ENCODE measurements around the gene KCNS1. TPM values are rescaled to one million over a fixed set of nuclear protein-coding genes. Genes with fewer than 3 reads are reported as not detected.
A peak's percentile ranks its signal among the peaks of the same experiment; 100 is the strongest.

KCNS1 gene
- total RNA-seq, 1 donor from 2014 or later = 2.2 TPM

DNA sequence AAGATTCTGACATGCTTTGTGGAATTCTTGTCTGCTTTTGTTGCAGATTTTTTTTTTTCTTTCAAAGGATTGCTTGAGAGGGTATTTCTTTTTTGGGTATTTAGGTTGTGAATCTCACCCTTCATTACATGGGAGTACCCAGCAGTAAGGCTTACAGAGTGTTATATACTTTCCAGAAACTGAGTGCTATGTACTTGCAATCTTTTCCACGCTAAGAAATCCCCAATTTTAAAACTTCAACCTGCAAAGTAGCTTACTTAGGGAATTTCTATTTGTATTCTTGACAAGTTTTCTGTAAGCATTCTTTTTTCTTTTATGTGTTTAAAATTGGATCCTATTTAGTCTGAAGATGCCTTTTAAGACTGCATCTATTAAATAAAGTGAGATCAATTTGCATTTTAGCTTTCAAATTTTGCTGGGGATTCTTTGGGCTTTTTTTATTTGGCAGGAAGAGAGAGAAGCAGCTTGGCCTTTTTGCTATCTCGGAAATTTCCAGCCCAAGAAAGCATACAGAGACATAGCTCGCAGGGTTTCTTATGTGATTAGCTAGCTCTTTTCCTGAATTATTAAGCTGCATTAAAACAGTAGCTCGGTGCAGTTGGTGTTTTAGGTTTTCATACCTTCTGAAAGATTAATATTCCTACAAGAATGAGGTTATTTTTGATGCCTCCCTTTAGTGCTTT lies 42.6 kb downstream of the KCNS1 start:
- no peak overlapping the region for H3K4me3 ChIP-seq (ENCODE audit: insufficient read depth, low read depth, low read length)
- Mint-ChIP-seq H3K36me3 (ENCODE audit: low read depth, unreplicated experiment) (peaks cover 2% of the 10 kb centered on the region), H3K9me3 (ENCODE audit: unreplicated experiment) (no peaks in the 10 kb centered on the region), H3K4me1 (ENCODE audit: low read depth, unreplicated experiment) (peaks cover 58% of the 10 kb centered on the region), H3K27ac (ENCODE audit: unreplicated experiment) (peak overlapping the region; percentile 86), H3K27me3 (ENCODE audit: low read depth, unreplicated experiment) (no peaks in the 10 kb centered on the region), H3K4me3 (ENCODE audit: unreplicated experiment) (no peak overlapping the region)
- H3K9me3 ChIP-seq (ENCODE audit: insufficient read depth, low read depth, low read length) = no peaks in the 10 kb centered on the region
- peaks cover 32% of the 10 kb centered on the region for H3K4me1 ChIP-seq (ENCODE audit: insufficient read depth, low read length)
- FAIRE-seq (no peak), DNase-seq (ENCODE audit: low read depth) (no peak)
- no peak overlapping the region for H3K4me2 ChIP-seq (ENCODE audit: low read length)
- H3K36me3 ChIP-seq (ENCODE audit: insufficient read depth, low read length) = peaks cover 5% of the 10 kb centered on the region
- H3K9ac ChIP-seq (ENCODE audit: low read length) = no peak overlapping the region
- H3K79me2 ChIP-seq (ENCODE audit: insufficient read depth, low read length) = no peaks in the 10 kb centered on the region
- no peak overlapping the region for H3K27ac ChIP-seq (ENCODE audit: low read depth, low read length)
- H4K20me1 ChIP-seq (ENCODE audit: insufficient read depth, low read length) = no peaks in the 10 kb centered on the region
- H2AFZ ChIP-seq (ENCODE audit: low read depth, low read length) = no peak overlapping the region
- H3K27me3 ChIP-seq (ENCODE audit: insufficient read depth, low read length) = no peaks in the 10 kb centered on the region
- no peak for TF ChIP-seq EZH2 (IDR thresholded peaks at IDR 0.05; ENCODE audit: insufficient read depth, low read length)
- TF ChIP-seq, protein P1, sequence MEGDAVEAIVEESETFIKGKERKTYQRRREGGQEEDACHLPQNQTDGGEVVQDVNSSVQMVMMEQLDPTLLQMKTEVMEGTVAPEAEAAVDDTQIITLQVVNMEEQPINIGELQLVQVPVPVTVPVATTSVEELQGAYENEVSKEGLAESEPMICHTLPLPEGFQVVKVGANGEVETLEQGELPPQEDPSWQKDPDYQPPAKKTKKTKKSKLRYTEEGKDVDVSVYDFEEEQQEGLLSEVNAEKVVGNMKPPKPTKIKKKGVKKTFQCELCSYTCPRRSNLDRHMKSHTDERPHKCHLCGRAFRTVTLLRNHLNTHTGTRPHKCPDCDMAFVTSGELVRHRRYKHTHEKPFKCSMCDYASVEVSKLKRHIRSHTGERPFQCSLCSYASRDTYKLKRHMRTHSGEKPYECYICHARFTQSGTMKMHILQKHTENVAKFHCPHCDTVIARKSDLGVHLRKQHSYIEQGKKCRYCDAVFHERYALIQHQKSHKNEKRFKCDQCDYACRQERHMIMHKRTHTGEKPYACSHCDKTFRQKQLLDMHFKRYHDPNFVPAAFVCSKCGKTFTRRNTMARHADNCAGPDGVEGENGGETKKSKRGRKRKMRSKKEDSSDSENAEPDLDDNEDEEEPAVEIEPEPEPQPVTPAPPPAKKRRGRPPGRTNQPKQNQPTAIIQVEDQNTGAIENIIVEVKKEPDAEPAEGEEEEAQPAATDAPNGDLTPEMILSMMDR (IDR thresholded peaks at IDR 0.05; ENCODE audit: insufficient read depth, low read depth, low read length) = no peak

DNA sequence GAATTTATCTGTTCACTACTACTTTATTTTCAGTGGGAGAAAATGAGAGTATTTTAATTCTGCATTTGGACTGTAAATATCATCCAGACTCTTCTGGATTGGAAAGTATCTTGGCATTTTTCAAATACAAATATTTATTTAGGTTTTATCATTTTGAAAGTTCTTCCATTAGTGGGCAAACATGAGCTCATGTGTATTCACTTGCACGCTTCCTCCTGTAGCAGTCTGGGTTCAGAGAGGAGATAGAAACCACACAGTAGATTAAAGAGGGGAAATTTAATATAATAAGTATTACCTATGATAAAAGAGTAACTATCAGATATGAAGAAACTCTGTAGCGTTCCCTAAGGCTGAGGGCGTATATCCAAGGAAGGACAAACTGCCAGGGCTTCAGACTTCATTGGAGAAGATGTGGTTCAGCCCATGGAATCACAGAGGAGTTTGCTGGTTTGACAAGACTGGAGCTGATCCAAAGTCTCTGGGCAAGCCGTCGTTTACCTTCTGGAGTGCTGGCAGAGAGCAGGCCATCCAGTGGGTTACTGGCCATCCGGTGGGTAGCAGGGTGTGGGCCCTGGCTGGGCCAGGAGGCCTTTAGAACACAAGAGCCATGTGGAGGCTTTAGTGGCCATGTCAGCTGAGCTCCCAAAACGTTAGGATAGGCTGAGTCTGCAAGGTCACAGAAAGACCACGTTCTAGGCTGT lies 44.3 kb downstream of the KCNS1 start:
- no peaks in the 10 kb centered on the region for H3K9me3 Mint-ChIP-seq (ENCODE audit: unreplicated experiment)
- no peak overlapping the region for H3K4me2 ChIP-seq (ENCODE audit: low read length)
- peaks cover 5% of the 10 kb centered on the region for H3K36me3 ChIP-seq (ENCODE audit: insufficient read depth, low read length)
- H3K4me1 Mint-ChIP-seq (ENCODE audit: low read depth, unreplicated experiment) = peaks cover 67% of the 10 kb centered on the region
- H3K27me3 ChIP-seq (ENCODE audit: insufficient read depth, low read length) = no peaks in the 10 kb centered on the region
- H2AFZ ChIP-seq (ENCODE audit: low read depth, low read length) = no peak overlapping the region
- H3K27me3 Mint-ChIP-seq (ENCODE audit: low read depth, unreplicated experiment) = no peaks in the 10 kb centered on the region
- no peaks in the 10 kb centered on the region for H3K9me3 ChIP-seq (ENCODE audit: insufficient read depth, low read depth, low read length)
- H3K27ac Mint-ChIP-seq (ENCODE audit: unreplicated experiment) = no peak overlapping the region
- no peak overlapping the region for H3K9ac ChIP-seq (ENCODE audit: low read length)
- no peak overlapping the region for H3K4me3 Mint-ChIP-seq (ENCODE audit: unreplicated experiment)
- peaks cover 4% of the 10 kb centered on the region for H3K79me2 ChIP-seq (ENCODE audit: insufficient read depth, low read length)
- no peak overlapping the region for H3K4me3 ChIP-seq (ENCODE audit: insufficient read depth, low read depth, low read length)
- no peak for FAIRE-seq
- H3K4me1 ChIP-seq (ENCODE audit: insufficient read depth, low read length) = peaks cover 35% of the 10 kb centered on the region
- DNase-seq (ENCODE audit: low read depth) = no peak
- no peak for TF ChIP-seq EZH2 (IDR thresholded peaks at IDR 0.05; ENCODE audit: insufficient read depth, low read length)
- TF ChIP-seq, protein P1 (IDR thresholded peaks at IDR 0.05; ENCODE audit: insufficient read depth, low read depth, low read length) = no peak
- H3K27ac ChIP-seq (ENCODE audit: low read depth, low read length) = no peak overlapping the region
- H4K20me1 ChIP-seq (ENCODE audit: insufficient read depth, low read length) = no peaks in the 10 kb centered on the region
- H3K36me3 Mint-ChIP-seq (ENCODE audit: low read depth, unreplicated experiment) = no peaks in the 10 kb centered on the region

DNA sequence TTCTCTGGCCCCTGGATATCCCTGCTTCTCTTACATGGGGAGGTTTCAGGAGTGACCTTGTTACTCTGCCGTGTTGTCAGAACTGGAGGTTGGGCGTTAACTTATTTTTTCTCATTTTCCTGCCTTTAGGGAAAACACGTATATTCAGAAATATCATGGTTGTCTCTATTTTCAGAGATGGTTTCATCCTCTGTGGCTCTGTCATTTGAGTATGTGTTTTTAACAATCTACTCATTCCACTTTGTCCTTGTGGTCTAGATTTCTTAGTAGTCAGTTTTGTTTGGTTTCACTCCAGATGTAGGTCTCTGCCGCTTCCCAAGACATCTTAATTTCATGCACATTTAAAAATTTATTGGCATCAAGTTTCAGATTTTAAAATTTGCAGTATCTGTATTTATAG lies 45.9 kb downstream of the KCNS1 start:
- no peaks in the 10 kb centered on the region for H3K9me3 Mint-ChIP-seq (ENCODE audit: unreplicated experiment)
- no peak overlapping the region for H3K4me3 Mint-ChIP-seq (ENCODE audit: unreplicated experiment)
- DNase-seq (ENCODE audit: low read depth) (no peak), FAIRE-seq (no peak)
- Histone ChIP-seq H3K9ac (ENCODE audit: low read length) (no peak overlapping the region), H4K20me1 (ENCODE audit: insufficient read depth, low read length) (no peaks in the 10 kb centered on the region), H3K79me2 (ENCODE audit: insufficient read depth, low read length) (peaks cover 4% of the 10 kb centered on the region), H3K4me1 (ENCODE audit: insufficient read depth, low read length) (peaks cover 24% of the 10 kb centered on the region), H3K9me3 (ENCODE audit: insufficient read depth, low read depth, low read length) (no peaks in the 10 kb centered on the region), H3K36me3 (ENCODE audit: insufficient read depth, low read length) (peaks cover 5% of the 10 kb centered on the region), H2AFZ (ENCODE audit: low read depth, low read length) (no peak overlapping the region), H3K4me2 (ENCODE audit: low read length) (no peak overlapping the region), H3K4me3 (ENCODE audit: insufficient read depth, low read depth, low read length) (no peak overlapping the region), H3K27ac (ENCODE audit: low read depth, low read length) (no peak overlapping the region), H3K27me3 (ENCODE audit: insufficient read depth, low read length) (no peaks in the 10 kb centered on the region)
- H3K27me3 Mint-ChIP-seq (ENCODE audit: low read depth, unreplicated experiment) = no peaks in the 10 kb centered on the region
- H3K4me1 Mint-ChIP-seq (ENCODE audit: low read depth, unreplicated experiment) = peaks cover 60% of the 10 kb centered on the region
- TF ChIP-seq, protein P1 (IDR thresholded peaks at IDR 0.05; ENCODE audit: insufficient read depth, low read depth, low read length) = no peak
- no peak for TF ChIP-seq EZH2 (IDR thresholded peaks at IDR 0.05; ENCODE audit: insufficient read depth, low read length)
- H3K27ac Mint-ChIP-seq (ENCODE audit: unreplicated experiment) = no peak overlapping the region
- H3K36me3 Mint-ChIP-seq (ENCODE audit: low read depth, unreplicated experiment) = no peaks in the 10 kb centered on the region
